HG03064 (cell line): ENCODE data around the gene PNMA8C.

Source experiments
- ATAC-seq: cut with Tn5 transposase; IDR thresholded peaks from one replicate; pipeline ENCODE4 v1.9.1; 2021; ENCODE audit warnings: low read depth; ENCODE audit not compliant: unreplicated experiment

The PNMA8C gene

DNA sequence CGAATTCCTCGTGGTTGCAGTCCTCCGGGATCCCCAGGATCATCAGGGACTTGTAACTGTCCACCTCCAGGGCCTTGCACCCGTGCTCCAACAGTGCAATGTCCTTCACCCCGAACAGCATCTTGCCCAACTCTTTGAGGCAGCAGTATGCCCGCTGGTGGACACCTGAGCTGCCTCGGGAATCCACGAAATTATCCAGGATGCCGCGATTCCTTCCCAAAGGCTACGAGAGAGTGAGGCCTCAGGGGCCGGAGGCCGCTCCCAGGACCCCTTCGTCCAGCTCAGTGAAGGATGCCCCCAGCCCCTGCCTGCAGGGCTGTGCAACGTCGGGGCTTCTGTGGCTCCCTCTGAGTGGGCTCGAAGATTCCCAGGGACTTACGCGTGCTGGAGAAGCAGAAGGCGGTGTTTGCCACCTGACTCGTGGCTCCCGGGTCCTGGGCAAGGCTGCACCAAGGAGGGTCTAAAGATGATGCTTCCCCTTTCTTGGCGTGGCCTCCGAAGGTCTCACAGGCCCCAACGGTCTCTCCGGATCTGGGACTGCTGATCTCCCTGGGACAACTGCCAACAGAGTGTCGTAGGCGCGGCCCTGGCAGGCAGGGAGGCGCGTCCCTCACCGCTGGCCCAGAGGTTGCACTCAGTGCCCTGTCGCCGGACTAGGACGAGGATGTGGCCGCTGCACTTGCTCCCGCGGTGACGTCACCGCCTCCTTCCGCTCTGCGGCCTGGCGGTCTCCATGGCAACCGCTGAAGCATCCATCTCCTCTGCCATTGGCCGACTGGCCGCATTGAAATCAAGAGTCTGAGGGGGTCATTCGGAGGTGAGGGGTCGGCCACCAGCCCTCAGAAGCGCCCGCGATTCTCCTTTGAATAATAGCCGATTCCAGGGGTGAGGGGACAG lies at the start of gene PNMA8C:
Gene PNMA8C, minus strand, starts transcription at position 698 of the 897 bp plus-strand sequence. Its CDS starts 577 bp downstream, at position 121.
- no peak for ATAC-seq

- no peak for ATAC-seq
Measured at GRCh38 chr19:46475986-46476385, 47.2 kb upstream of the PNMA8C start.

GRCh38 chr19:46474211-46474610 lies 45.5 kb upstream of the PNMA8C start:
- no peak for ATAC-seq

GRCh38 chr19:46472592-46472991 lies 43.9 kb upstream of the PNMA8C start:
- ATAC-seq, result no peak

DNA sequence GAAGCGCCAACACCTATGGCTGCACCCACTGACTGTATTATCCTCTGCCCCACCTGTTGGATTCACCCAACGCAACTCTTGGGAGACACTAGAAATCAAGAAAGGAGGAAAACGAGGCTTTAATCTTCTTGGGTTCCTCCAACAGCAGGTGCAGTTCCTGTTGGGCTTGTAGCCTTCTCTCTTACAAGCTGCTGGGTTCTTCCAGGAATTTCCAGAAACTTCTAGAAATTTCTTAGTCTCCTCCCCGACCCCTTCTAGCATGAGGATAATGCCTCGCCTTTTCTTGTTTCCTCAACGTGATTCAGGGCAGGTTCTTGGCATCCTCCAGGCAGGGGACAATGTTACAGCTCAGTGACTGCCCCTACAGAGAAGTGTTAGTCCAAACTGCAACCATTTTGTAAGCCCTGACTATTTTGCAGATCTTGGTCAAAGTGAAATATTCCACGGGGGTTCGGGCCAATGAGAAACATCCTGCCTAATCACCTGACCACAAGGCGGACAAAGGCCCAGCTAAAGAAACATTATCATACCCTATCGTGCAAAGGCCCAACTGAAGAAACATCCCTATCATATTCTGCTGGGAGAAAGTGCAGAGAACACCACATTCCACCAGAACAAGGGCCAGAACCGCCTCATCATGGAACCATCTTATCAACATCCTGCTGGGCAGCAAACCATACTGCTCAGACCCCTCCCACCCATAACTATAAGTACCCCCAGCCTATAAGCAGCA lies 43.2 kb upstream of the PNMA8C start:
- ATAC-seq, result no peak

DNA sequence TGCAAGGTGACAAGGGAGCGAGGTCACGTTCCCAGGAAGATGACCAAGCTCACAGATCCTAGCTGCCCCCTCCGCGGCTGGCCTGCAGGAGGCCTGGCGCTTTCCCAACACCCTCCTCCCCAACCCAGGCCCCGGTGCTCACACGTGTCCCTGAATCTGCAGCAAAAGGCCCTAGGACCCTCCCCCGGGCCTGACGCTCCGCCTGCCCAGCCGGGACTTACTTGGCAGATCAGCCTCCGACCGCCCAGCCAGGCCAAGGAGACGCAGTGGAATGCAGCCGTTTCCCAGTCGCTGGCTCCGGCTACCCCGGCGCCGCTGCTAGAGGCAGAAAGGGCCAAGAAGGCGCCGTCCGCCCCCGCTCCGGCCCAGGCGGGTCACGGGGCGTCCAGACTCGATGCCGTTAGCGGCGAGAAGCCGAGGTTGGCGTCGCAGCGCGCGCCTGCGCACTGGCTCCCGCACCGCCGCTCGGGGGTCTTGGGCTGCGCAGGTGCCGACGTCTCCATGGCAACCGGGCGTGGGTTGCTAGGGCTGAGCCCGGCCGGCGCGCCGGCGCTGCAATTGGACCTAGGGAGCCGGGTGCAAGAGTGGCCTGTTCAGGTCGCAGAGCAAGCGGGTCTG lies 42.5 kb upstream of the PNMA8C start, which contains the start of gene PNMA8A:
Gene PNMA8A, minus strand, starts transcription at position 448 of the 618 bp plus-strand sequence. CDS start 528 bp downstream, outside the sequence.
- ATAC-seq, result no peak

DNA sequence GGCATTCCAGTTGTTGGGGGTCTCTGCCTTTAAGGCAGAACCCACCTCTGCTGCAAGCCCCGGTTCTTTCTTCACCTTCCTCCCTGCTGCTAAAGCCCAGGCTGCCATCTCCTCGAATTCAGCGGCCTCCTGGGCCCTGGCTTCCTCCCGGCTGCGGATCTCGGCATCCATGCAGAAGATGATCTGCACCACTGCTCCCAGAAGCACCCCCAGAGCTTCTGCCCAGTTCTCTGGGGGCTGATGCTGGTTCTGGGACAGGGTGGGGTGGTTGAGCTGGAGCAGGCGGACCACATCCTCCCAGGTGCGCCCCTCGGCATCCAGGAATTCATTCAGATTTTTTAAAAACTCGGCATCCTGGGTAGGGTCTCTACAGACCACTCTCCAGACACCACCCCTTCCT lies 41.6 kb upstream of the PNMA8C start:
- no peak for ATAC-seq

DNA sequence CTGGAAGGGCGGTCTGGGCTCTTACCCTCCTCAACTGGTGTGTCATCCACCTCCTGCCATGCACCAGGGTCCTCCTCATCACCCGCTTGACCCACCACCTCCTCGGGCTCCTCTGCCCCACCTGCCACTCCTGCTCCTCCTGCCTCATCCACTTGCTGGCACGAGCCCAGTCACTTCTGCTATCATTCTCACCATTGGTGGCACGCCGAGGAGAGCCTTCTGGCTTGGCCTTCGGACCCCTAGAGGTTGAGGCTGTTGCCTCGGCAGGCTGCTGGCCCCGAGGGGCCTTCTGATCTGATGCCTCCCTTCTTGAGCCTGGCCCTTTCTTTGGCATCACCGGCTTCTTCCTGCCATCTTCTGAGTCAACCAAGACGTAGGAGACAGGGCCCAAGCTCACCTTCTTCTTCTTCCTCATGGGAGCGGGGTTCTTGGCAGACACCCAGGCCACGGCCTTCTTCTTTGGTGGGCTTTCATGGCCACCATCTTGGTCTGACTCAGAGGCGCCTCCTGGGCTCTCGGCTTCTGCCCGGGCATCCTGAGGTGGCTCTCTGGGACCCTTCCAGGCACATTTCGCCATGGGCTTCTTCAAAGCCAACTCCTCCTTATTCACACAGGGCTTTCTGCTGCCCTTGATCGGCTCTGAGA lies 40.9 kb upstream of the PNMA8C start:
- no peak for ATAC-seq

GRCh38 chr19:46466536-46467196 lies 37.9 kb upstream of the PNMA8C start:
- ATAC-seq, result no peak

GRCh38 chr19:46463516-46463915 lies 34.8 kb upstream of the PNMA8C start:
- ATAC-seq, result no peak

DNA sequence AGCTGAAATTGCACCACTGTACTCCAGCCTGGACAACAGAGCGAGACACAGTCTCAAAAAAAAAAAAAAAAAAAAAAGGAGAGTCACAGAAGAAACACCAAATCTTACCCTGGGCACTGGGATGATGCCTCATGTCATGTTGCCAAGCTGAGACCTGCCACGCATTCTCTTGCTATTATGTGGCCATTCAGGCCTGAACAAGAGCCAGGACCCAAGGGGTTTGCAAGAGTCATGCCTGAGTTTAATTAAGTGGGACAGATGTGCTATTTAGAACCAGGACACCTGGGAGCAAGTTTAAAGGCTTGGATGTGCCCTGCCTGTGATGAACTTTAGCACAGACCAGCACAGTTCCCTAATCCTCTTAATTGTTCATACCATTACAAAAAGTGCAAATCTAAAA lies 32.8 kb upstream of the PNMA8C start:
- ATAC-seq, result no peak

- no peak for ATAC-seq
Measured at GRCh38 chr19:46460981-46461380, 32.2 kb upstream of the PNMA8C start.

GRCh38 chr19:46460055-46460454 lies 31.3 kb upstream of the PNMA8C start:
- no peak for ATAC-seq

DNA sequence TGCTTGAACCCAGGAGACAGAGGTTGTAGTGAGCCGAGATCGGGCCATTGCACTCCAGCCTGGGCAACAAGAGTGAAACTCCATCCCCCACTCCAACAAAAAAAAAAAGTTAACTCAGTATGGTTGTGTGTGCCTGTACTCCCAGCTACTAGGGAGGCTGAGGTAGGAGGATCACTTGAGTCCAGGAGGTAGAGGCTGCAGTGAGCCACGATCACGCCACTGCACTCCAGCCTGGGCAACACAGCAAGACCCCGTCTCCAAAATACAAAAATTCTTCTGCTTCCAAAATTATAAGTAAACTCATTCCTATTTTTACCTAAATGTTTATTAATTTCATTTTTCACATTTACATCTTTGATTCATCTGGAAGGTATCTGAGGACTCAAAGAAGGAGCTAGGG lies 28.2 kb upstream of the PNMA8C start:
- ATAC-seq, result no peak

GRCh38 chr19:46454244-46454643 lies 25.5 kb upstream of the PNMA8C start:
- ATAC-seq, result no peak

- no peak for ATAC-seq
Measured at GRCh38 chr19:46453661-46454060, 24.9 kb upstream of the PNMA8C start.

- ATAC-seq, result no peak
Measured at GRCh38 chr19:46452186-46452585, 23.4 kb upstream of the PNMA8C start.

- ATAC-seq, result no peak
Measured at GRCh38 chr19:46451352-46451751, 22.6 kb upstream of the PNMA8C start.

GRCh38 chr19:46450737-46451136 lies 22.0 kb upstream of the PNMA8C start:
- no peak for ATAC-seq

- ATAC-seq, result no peak
Measured at GRCh38 chr19:46449228-46449627, 20.5 kb upstream of the PNMA8C start.
